Prostate gland (tissue), 2 donors: ENCODE results near the gene EIF2S3.

ENCODE experiments used
- CTCF ChIP-seq, 4 experiments: fragments of 200-600 bp in 2 of 4; fragments of 450-650 bp in 2 of 4; sonication (generic) in 2 of 4; IDR thresholded peaks; 1 replicate in 3 of 4; 2 replicates in 1 of 4; pipeline ENCODE4 v1.5.1; 2016 to 2019; ENCODE audit warnings: antibody characterized with exemption in 4 of 4, mild to moderate bottlenecking in 2 of 4, moderate library complexity in 2 of 4
- POLR2A ChIP-seq: fragments of 450-650 bp; IDR thresholded peaks from one replicate; pipeline ENCODE4 v1.6.1; 2016; ENCODE audit warnings: antibody characterized with exemption, mild to moderate bottlenecking

- no peak for TF ChIP-seq CTCF (IDR thresholded peaks at IDR 0.05)
- no peak for TF ChIP-seq POLR2A
Measured at GRCh38 chrX:24124244-24124799, 69.6 kb downstream of the EIF2S3 start.
